HCT116 (cell line): Measurements from ENCODE around the gene IFITM2.

Source experiments
- CTCF ChIP-seq, 3 experiments: fragments of 200-600 bp in 1 of 3; sonication (generic) in 1 of 3; IDR thresholded peaks in 2 of 3; conservative IDR thresholded peaks in 1 of 3; 2 replicates each; pipeline ENCODE4 v1.5.1; 2012 to 2017; ENCODE audit warnings: low read depth in 2 of 3, low read length in 2 of 3, antibody characterized with exemption in 1 of 3, borderline replicate concordance in 1 of 3, control low read depth in 1 of 3, mild to moderate bottlenecking in 1 of 3, mixed read lengths in 1 of 3, mixed run types in 1 of 3, moderate library complexity in 1 of 3; ENCODE audit not compliant: insufficient read depth in 1 of 3
- EZH2 ChIP-seq: fragments of 200-600 bp; sonication (generic); IDR thresholded peaks from 2 replicates; pipeline ENCODE4 v1.6.1; 2017; ENCODE audit warnings: antibody characterized with exemption, mixed run types
- POLR2A ChIP-seq: IDR thresholded peaks from 2 replicates; pipeline ENCODE4 v1.7.0; 2011; ENCODE audit warnings: borderline replicate concordance; ENCODE audit not compliant: insufficient read depth, insufficient read length; ENCODE audit errors: extremely low read depth
- POLR2AphosphoS5 ChIP-seq: IDR thresholded peaks from 2 replicates; pipeline ENCODE4 v1.6.1; 2011; ENCODE audit warnings: mild to moderate bottlenecking, low read depth, low read length, moderate library complexity

GRCh38 chr11:344836-345578 is 37.4 kb downstream of the IFITM2 start:
- TF ChIP-seq POLR2A (no peak), POLR2AphosphoS5 (no peak), CTCF (IDR thresholded peaks at IDR 0.05 in 2 of 3, conservative IDR thresholded peaks at IDR 0.05 in 1 of 3; ENCODE audit: borderline replicate concordance in 1 of 3, insufficient read depth in 1 of 3, low read depth in 2 of 3, low read length in 2 of 3) (no peak), EZH2 (no peak)
